Measurements from ENCODE around the gene CA5A. TPM values are rescaled to one million over a fixed set of nuclear protein-coding genes. Genes with fewer than 3 reads are reported as not detected.
"Not testable (repeated sequence)": the region's sequence is repeated elsewhere in the genome, so short reads cannot be mapped to it uniquely, and the experiment has no call there.

The CA5A gene
- total and polyA plus RNA-seq, 2 experiments from 2014 or later = 1.0 to 1.9 TPM

GRCh38 chr16:87861300-87862099 is 74.8 kb downstream of the CA5A start:
- H3K4me2 ChIP-seq; DNase-seq (ENCODE audit: low spot score); H3K9me3 ChIP-seq (ENCODE audit: low read depth); H2AFZ ChIP-seq; H3K4me3 ChIP-seq; H3K27me3 ChIP-seq; H3K9me2 ChIP-seq (replicated peaks; ENCODE audit: insufficient read depth); H3K36me3 ChIP-seq (replicated peaks; ENCODE audit: insufficient read depth, low read depth); H4K20me1 ChIP-seq (ENCODE audit: insufficient read depth, poor library complexity, severe bottlenecking); H3K27ac ChIP-seq: not testable (repeated sequence)
- H3K79me2 ChIP-seq = peaks cover 84% of the 10 kb centered on the region
- H3K4me1 ChIP-seq (ENCODE audit: insufficient read depth) = peaks cover 11% of the 10 kb centered on the region
- 86% methylated on average over 18 of the region's 18 CpGs for WGBS (ENCODE audit: low lambda C conversion rate, missing lambda C conversion rate)

GRCh38 chr16:87860553-87861299 is 75.6 kb downstream of the CA5A start:
- no peaks in the 10 kb centered on the region for H3K9me2 ChIP-seq (replicated peaks; ENCODE audit: insufficient read depth)
- H3K27ac ChIP-seq = peak overlapping the region; percentile 53
- H3K4me1 ChIP-seq (ENCODE audit: insufficient read depth) = peaks cover 19% of the 10 kb centered on the region
- no peak overlapping the region for H3K4me3 ChIP-seq
- H3K9me3 ChIP-seq (ENCODE audit: low read depth) = no peaks in the 10 kb centered on the region
- WGBS (ENCODE audit: low lambda C conversion rate, missing lambda C conversion rate) = 74% methylated on average over 25 of the region's 26 CpGs
- no peaks in the 10 kb centered on the region for H3K27me3 ChIP-seq
- H4K20me1 ChIP-seq (ENCODE audit: insufficient read depth, poor library complexity, severe bottlenecking) = peaks cover 5% of the 10 kb centered on the region
- H3K4me2 ChIP-seq = no peak overlapping the region
- no peak overlapping the region for H2AFZ ChIP-seq
- no peak for TF ChIP-seq EZH2 (IDR thresholded peaks at IDR 0.05; ENCODE audit: borderline replicate concordance)
- no peak for TF ChIP-seq CTCF (IDR thresholded peaks at IDR 0.05; ENCODE audit: poor library complexity)
- no peak for TF ChIP-seq EZH2phosphoT487 (IDR thresholded peaks at IDR 0.05; ENCODE audit: low read depth, severe bottlenecking, unreplicated experiment)
- H3K79me2 ChIP-seq = peaks cover 76% of the 10 kb centered on the region
- no peaks in the 10 kb centered on the region for H3K36me3 ChIP-seq (replicated peaks; ENCODE audit: insufficient read depth, low read depth)
- no peak for DNase-seq (ENCODE audit: low spot score)

GRCh38 chr16:87858151-87858993 is 78.0 kb downstream of the CA5A start:
- H3K36me3 ChIP-seq (replicated peaks; ENCODE audit: insufficient read depth, low read depth); H3K4me3 ChIP-seq; H3K9me3 ChIP-seq (ENCODE audit: low read depth); H3K27ac ChIP-seq; H3K9me2 ChIP-seq (replicated peaks; ENCODE audit: insufficient read depth); H4K20me1 ChIP-seq (ENCODE audit: insufficient read depth, poor library complexity, severe bottlenecking); H3K27me3 ChIP-seq; H3K4me2 ChIP-seq; H2AFZ ChIP-seq; DNase-seq (ENCODE audit: low spot score): not testable (repeated sequence)
- WGBS (ENCODE audit: low lambda C conversion rate, missing lambda C conversion rate) = 87% methylated on average over 27 of the region's 27 CpGs
- H3K79me2 ChIP-seq = peaks cover 53% of the 10 kb centered on the region
- H3K4me1 ChIP-seq (ENCODE audit: insufficient read depth) = peaks cover 33% of the 10 kb centered on the region

- Histone ChIP-seq H3K9me3 (ENCODE audit: low read depth) (no peaks in the 10 kb centered on the region), H3K27ac (peak overlapping the region; percentile 92), H3K79me2 (peaks cover 46% of the 10 kb centered on the region), H3K9me2 (replicated peaks; ENCODE audit: insufficient read depth) (no peaks in the 10 kb centered on the region), H3K27me3 (no peaks in the 10 kb centered on the region), H2AFZ (no peak overlapping the region), H3K4me2 (peak overlapping the region; percentile 54), H3K4me3 (no peak overlapping the region), H4K20me1 (ENCODE audit: insufficient read depth, poor library complexity, severe bottlenecking) (peaks cover 2% of the 10 kb centered on the region), H3K4me1 (ENCODE audit: insufficient read depth) (peaks cover 48% of the 10 kb centered on the region), H3K36me3 (replicated peaks; ENCODE audit: insufficient read depth, low read depth) (no peaks in the 10 kb centered on the region)
- 77% methylated on average over 15 of the region's 15 CpGs for WGBS (ENCODE audit: low lambda C conversion rate, missing lambda C conversion rate)
- no peak for DNase-seq (ENCODE audit: low spot score)
- TF ChIP-seq EZH2 (IDR thresholded peaks at IDR 0.05; ENCODE audit: borderline replicate concordance) (no peak), CTCF (IDR thresholded peaks at IDR 0.05; ENCODE audit: poor library complexity) (no peak), EZH2phosphoT487 (IDR thresholded peaks at IDR 0.05; ENCODE audit: low read depth, severe bottlenecking, unreplicated experiment) (no peak)
Measured at GRCh38 chr16:87856791-87857228, 79.5 kb downstream of the CA5A start.
